Dedifferentiated amniotic fluid mesenchymal stem cell (primary cell): ENCODE measurements around the gene PEPD.

Experiments
- DNase-seq: peaks from one replicate; pipeline ENCODE4 v3.0.0-alpha.2; 2016; ENCODE audit errors: extremely low spot score

Gene PEPD

GRCh38 chr19:33438987-33439781 lies 82.4 kb downstream of the PEPD start:
- no peak for DNase-seq

DNA sequence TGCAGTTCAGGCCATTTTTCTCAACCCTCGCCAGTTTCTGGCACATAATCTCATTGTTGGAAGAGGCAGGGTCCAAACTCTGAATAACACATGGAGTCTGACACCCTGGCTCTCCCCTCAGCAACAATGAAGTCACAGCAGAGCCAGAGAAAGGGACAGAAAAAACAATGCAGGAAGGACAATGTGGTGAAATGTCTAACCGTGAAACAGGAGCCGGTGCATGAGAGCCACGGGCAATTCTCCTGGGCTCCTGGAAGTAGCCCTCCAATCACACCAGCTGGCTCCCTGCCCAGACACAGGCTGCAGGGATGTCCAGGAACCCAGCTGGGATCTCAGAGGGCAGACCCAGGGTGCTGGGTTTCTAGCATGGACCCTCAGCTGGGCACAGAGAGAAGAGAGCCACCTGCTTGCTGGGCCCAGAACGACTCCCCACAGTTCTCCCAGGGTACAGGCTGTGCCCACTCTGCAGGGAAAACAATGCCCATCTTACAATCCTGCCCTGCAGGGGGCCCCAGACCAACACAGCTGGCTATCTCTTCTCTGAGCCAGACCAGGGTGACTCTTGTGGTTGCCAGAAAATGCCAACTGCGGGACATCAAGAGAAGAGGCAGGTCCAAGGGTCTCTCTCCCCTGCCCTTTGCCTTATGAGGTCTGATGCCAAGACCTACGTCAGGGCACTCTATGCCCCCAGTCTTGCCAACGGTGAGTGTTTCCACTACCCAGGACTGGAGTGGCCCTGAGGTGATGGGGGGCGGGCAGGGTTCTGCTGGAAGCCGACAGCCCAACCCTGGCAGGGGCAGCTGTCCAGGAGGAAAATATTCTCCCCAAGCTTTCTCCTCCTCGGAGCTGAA lies 83.5 kb downstream of the PEPD start:
- no peak for DNase-seq

GRCh38 chr19:33437393-33437820 lies 84.2 kb downstream of the PEPD start:
- no peak for DNase-seq

- DNase-seq: no peak
Observed at GRCh38 chr19:33436360-33437345, 84.9 kb downstream of the PEPD start.

DNA sequence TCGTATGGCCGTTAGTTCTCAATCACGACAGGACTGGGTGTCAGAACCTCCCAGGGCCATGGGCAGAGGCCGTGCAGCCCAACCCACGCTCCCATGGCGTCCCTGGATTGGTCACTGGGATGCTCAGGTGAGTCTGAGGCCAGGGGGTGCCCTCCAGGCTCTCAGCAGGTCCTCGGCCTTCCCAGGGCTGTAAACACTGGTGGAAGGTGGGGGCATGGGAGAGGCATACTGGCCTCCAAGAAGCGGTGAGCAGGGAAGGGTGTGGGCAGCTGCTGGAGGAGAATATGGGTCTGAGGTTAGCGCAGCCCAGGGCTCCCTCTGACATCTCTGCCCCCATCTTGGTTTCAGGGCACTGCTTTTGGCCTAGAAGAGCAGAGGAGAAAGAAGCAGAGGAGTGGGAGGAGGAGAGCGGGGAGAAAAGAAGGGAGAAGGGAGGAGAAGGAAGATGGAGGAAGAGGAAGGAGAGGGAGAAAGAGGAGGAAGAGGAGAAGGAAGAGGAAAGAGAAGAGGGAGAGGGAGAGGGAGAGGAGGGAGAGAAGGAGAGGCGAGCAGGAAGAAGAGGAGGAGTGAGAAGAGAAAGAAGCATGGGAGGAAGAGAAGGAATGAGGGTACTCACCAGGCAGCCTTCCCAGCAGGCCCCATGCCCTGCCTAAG lies 85.8 kb downstream of the PEPD start:
- no peak for DNase-seq

GRCh38 chr19:33434886-33435705 lies 86.5 kb downstream of the PEPD start:
- no peak for DNase-seq

- DNase-seq: no peak
Observed at GRCh38 chr19:33434069-33434885, 87.3 kb downstream of the PEPD start.

DNA sequence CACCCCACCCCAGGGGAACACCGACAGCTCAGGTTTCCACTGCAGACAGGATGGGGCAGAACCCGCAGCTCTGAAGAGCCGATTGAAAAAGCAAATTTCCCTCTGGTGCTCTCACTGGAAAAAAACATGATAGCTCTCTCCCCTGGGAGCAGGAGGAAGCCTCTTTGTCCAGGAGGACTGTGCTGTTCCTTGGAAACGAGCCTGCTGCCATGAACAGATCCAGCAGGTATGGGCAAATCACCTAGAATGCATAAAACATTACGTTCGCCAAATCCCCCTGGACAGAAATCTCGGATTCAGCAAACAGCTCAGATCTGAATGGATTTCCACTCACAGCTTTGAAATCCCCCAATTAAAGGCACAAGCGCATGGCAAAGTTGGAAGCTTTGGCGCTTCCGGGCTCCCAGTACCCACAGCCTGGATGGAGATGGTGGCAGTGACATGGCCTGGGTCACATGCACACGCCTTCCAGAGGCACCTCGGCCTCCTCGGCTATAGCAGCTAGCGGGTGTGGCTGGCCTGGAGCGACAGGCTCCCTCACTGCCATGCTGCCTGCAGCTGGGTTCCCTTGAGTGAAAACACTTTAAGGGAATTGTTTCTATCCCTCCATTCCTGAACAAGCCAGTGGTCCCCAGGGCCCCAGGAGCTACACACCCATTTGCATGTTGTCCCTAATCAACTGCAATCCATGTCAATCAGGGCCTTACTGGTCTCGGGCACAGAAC lies 89.0 kb downstream of the PEPD start:
- DNase-seq: no peak

- no peak for DNase-seq
Observed at GRCh38 chr19:33432015-33432414, 89.6 kb downstream of the PEPD start.

DNA sequence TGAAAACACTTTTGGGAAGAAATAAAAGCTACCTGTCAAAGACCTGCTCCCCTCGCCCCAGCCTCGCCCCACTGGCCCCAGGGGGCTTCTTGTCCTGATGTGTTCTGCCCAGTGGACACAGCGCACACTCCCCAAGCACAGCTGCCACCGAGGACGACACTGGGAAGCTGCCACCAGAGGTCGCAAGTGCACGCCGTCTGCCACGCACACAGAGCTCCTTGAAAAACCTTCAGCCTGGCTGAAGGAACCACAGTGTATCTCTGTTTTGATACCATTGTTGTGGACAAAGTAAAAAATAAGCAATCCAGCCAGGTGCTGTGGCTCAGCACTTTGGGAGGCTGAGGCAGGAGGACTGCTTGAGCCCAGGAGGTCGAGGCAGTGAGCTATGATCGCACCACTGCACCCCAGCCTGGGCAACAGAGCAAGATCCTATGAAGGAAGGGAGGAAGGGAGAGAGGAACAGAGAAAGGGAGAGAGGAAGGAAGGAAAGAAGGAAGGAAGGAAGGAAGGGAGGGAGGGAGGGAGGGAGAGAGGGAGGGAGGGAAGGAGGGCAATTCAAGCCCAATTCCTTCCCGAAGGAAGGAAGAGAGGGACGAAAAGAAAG lies 90.8 kb downstream of the PEPD start:
- DNase-seq: peak; percentile 36

DNA sequence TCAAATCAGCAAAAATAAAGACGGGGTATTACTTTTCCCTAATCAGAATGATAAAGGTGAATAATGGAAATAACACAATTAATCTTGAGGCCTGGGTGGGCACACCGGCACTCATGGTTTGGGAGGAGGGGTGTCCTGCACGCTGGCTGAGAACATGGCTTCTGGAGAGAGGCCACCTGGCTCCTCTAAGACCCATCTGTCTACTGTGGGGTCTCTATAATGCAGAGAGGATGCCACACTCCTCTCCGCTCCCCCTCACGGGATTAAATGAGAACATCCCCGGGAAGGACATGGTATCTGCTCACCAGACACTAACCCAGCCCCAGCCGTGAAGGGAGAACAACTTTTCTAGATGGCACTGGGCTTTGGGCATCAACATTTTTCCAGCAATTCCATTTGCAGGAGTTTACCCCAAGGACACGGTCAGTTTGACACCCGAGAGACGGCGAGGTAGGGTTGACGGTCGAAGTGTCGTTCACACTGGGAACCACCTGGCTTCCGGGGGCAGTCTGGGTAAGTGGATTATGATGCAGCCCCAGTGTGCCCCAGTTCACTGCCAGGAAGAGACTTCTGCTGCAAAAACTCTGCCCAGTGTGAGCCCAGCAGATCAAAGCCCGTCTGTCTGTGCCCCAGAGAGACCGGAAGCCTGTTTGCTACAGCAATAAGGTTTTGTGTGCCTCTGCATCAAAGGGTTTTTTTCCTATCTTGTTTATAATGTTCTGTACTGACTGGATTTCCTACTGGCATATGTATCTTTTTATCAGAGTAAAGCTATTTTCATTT lies 91.5 kb downstream of the PEPD start:
- DNase-seq: no peak

- DNase-seq: no peak
Observed at GRCh38 chr19:33428627-33429125, 92.9 kb downstream of the PEPD start.

GRCh38 chr19:33427801-33428626 lies 93.6 kb downstream of the PEPD start:
- DNase-seq: no peak

DNA sequence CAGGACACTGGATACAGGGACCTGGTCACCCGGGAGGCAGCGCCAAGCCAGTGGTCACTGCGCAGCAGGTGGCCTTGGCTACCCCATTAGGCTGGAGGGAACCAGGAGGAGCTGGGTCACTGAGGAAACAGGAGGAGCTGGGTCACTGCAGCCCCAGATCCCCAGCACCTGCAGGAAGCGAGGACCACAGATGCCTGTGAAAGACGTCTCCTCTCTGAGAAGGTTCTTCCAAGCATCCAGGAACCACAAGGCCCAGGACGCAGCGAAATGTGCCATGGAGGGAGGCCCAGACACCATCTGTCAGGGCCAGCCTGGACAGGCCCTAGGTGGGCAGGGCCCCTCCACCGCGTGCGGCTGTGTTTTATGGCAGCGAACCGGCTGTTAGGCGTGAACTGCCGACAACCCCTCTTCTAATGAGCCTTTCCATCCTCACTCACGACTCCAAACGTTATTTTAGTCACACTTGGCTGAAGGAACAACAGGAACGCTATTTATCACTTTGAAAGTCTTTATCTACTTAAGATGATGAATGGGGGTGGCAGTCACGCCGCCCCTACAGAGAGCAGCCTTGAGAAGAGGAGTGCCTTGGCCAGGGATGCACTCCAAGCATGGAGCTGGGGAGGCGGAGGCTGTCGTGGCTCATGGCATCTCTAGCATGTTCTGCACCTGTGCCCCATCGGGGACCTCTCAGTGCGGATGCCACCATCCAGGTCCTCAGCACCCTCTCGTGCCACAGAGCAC lies 94.8 kb downstream of the PEPD start:
- DNase-seq: no peak

- DNase-seq: no peak
Observed at GRCh38 chr19:33424181-33424580, 97.4 kb downstream of the PEPD start.
